Measurements from ENCODE around the gene KCNAB1.

Gene KCNAB1

DNA sequence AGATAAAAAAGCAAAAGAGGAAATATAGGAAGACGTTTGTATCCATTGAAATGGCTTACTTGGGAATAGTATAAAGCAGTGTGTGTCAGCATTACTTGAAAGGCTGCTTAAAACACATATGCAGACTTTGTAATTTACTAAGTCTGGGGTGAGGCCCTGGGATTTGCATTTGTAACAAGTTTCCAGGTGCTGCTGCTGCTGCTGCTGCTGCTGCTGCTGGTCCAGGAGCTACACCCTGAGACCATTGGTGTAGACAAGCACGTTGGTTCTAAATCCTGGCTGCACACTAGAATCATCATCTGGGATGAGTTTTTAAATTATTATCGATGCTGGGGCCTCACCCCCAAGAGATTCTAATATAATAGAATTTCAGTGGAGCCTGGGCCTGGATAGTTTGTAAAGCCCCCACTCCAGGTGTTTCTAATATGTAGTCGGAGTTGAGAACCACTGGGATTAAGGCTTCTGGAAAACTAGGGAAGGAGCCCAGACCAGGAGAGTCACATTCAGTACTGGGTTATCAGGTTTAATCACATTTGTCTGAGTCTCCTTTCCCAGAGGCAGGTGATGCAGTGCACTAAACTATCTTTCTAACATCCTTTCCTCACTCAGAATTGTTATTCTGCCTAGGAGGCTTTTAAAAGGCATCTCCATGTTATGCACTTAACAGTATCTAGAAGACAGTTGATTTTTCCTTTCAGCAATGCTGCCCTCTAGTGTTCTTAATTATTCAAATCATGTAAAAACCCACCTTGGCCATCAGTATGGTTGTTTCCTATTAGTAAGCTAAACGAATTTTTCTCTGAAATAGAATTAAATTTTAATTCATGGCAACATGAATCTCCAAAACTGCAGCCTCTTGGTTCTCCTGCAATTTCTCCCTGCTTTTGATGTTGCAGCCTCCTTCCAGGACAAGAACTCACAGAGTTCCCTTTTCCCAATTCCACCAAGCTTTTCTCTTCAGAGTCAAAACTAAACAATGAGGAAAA lies 389.1 kb downstream of the KCNAB1 start:
- no peak overlapping the region for H3K27ac ChIP-seq (ENCODE audit: low read depth, low read length)
- no peaks in the 10 kb centered on the region for H3K36me3 ChIP-seq (ENCODE audit: control insufficient read depth in 1 of 2, insufficient read depth in 2 of 2, low read length in 2 of 2)
- H3K27me3 ChIP-seq (ENCODE audit: control insufficient read depth in 1 of 2, insufficient read depth in 2 of 2, low read length in 2 of 2), result no peaks in the 10 kb centered on the region
- no peaks in the 10 kb centered on the region for H3K9me3 ChIP-seq (ENCODE audit: control insufficient read depth in 1 of 2, low read length in 2 of 2)
- no peaks in the 10 kb centered on the region for H3K4me1 ChIP-seq (ENCODE audit: control insufficient read depth in 1 of 2, insufficient read depth in 2 of 2, low read length in 2 of 2)
- H3K4me3 ChIP-seq (ENCODE audit: low read depth in 1 of 2, low read length in 2 of 2), result no peak overlapping the region
- H3K9ac ChIP-seq (ENCODE audit: low read depth in 1 of 2, low read length in 2 of 2), result no peak overlapping the region

DNA sequence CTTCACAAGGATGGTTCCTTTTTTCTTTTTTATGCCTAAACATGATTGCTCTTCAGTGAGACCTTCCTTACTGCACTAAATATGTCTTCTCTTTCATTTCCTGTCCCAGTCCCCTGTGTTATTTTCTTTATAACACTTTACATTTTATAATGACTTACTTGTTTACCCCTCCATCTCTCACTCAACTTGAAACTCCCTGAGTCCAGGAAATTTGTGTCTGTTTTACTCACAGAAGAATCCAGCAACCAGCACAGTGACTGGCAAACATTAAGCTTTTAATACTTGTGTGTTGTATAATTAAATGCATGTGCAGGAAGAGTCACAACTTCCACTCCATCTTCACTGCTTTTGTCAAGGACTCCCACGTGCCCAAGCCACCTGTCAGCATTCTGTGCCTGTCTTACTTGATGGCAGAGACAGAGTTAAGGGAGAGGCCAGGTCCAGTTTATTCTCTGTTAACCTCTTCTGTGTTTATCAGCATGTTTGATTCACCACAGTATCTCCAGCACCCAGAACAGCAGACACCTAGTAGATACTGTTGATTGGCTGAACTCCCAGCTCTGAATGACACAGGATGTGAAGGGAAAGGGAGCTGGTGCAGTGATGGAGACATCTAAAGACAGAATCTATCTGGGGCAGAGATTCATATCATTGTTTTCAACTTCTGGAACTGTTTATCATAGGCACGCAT lies 391.8 kb downstream of the KCNAB1 start:
- Histone ChIP-seq H3K9me3 (ENCODE audit: control insufficient read depth in 1 of 2, low read length in 2 of 2) (no peaks in the 10 kb centered on the region), H3K4me3 (ENCODE audit: low read depth in 1 of 2, low read length in 2 of 2) (no peak overlapping the region), H3K27ac (ENCODE audit: low read depth, low read length) (no peak overlapping the region), H3K9ac (ENCODE audit: low read depth in 1 of 2, low read length in 2 of 2) (no peak overlapping the region), H3K36me3 (ENCODE audit: control insufficient read depth in 1 of 2, insufficient read depth in 2 of 2, low read length in 2 of 2) (no peaks in the 10 kb centered on the region), H3K4me1 (ENCODE audit: control insufficient read depth in 1 of 2, insufficient read depth in 2 of 2, low read length in 2 of 2) (no peaks in the 10 kb centered on the region), H3K27me3 (ENCODE audit: control insufficient read depth in 1 of 2, insufficient read depth in 2 of 2, low read length in 2 of 2) (no peaks in the 10 kb centered on the region)

DNA sequence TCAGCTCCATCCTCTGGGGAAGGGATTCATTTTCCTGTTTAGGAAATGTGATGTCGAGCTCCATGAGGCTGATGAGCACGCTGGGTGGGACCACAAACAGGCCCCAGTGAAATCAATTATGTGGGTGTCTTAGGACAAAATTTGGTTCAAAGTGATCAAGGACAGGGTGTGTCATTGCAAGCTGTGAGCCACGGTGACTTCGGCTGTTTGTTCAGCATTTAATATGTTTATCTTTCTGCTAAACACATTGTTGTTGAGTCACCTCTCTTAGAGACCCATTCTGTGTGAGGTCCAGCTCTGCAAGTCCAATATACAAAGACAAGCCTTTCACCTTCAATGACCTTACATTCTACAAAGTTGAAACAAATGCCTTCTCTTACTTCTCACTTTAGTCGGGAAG lies 393.2 kb downstream of the KCNAB1 start:
- Histone ChIP-seq H3K9me3 (ENCODE audit: control insufficient read depth in 1 of 2, low read length in 2 of 2) (no peaks in the 10 kb centered on the region), H3K27me3 (ENCODE audit: control insufficient read depth in 1 of 2, insufficient read depth in 2 of 2, low read length in 2 of 2) (no peaks in the 10 kb centered on the region), H3K4me1 (ENCODE audit: control insufficient read depth in 1 of 2, insufficient read depth in 2 of 2, low read length in 2 of 2) (no peaks in the 10 kb centered on the region), H3K9ac (ENCODE audit: low read depth in 1 of 2, low read length in 2 of 2) (no peak overlapping the region), H3K36me3 (ENCODE audit: control insufficient read depth in 1 of 2, insufficient read depth in 2 of 2, low read length in 2 of 2) (no peaks in the 10 kb centered on the region), H3K27ac (ENCODE audit: low read depth, low read length) (no peak overlapping the region), H3K4me3 (ENCODE audit: low read depth in 1 of 2, low read length in 2 of 2) (no peak overlapping the region)

DNA sequence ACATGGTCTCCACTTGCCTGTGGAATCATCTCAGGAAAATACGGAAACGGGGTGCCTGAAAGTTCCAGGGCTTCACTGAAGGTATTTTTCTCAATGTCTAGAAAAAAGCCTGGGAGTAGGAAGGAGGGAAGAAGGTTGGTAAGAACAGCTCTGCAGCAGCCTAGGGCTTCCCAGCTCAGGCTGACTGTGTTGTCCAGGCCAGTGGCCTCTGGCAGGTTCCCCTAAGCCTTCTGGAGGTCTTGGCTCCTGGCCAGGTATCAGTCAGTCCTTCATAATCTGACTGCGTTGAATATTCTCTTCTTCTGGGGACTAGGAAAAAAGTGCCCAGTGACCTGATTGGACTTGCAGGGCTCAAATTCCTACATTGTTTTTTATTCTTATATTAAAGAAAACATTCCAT lies 395.9 kb downstream of the KCNAB1 start:
- H3K36me3 ChIP-seq (ENCODE audit: control insufficient read depth in 1 of 2, insufficient read depth in 2 of 2, low read length in 2 of 2), result no peaks in the 10 kb centered on the region
- no peak overlapping the region for H3K9ac ChIP-seq (ENCODE audit: low read depth in 1 of 2, low read length in 2 of 2)
- H3K27me3 ChIP-seq (ENCODE audit: control insufficient read depth in 1 of 2, insufficient read depth in 2 of 2, low read length in 2 of 2), result no peaks in the 10 kb centered on the region
- no peaks in the 10 kb centered on the region for H3K9me3 ChIP-seq (ENCODE audit: control insufficient read depth in 1 of 2, low read length in 2 of 2)
- no peak overlapping the region for H3K4me3 ChIP-seq (ENCODE audit: low read depth in 1 of 2, low read length in 2 of 2)
- H3K4me1 ChIP-seq (ENCODE audit: control insufficient read depth in 1 of 2, insufficient read depth in 2 of 2, low read length in 2 of 2), result no peaks in the 10 kb centered on the region
- no peak overlapping the region for H3K27ac ChIP-seq (ENCODE audit: low read depth, low read length)

DNA sequence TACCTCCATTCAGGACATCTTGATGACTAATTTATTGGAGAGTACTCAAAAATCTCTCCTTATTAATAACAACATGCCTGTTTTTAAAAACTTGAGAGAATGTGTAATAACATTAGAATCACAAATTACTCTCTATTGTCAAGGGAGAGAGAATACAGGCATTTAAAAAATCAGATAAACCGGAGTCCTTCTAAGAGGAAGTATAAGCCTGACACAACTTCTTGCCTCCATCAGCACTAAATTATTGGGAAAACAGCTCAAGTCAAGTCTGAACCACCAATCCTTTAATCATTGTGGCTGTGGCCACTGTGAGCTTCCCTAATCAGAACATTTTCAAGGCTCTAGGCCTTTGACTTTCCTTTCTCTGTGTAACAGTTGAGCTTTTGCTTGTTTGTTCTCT lies 396.6 kb downstream of the KCNAB1 start:
- no peak overlapping the region for H3K4me3 ChIP-seq (ENCODE audit: low read depth in 1 of 2, low read length in 2 of 2)
- no peaks in the 10 kb centered on the region for H3K9me3 ChIP-seq (ENCODE audit: control insufficient read depth in 1 of 2, low read length in 2 of 2)
- no peak overlapping the region for H3K9ac ChIP-seq (ENCODE audit: low read depth in 1 of 2, low read length in 2 of 2)
- H3K4me1 ChIP-seq (ENCODE audit: control insufficient read depth in 1 of 2, insufficient read depth in 2 of 2, low read length in 2 of 2), result no peaks in the 10 kb centered on the region
- H3K27ac ChIP-seq (ENCODE audit: low read depth, low read length), result no peak overlapping the region
- H3K36me3 ChIP-seq (ENCODE audit: control insufficient read depth in 1 of 2, insufficient read depth in 2 of 2, low read length in 2 of 2), result no peaks in the 10 kb centered on the region
- no peaks in the 10 kb centered on the region for H3K27me3 ChIP-seq (ENCODE audit: control insufficient read depth in 1 of 2, insufficient read depth in 2 of 2, low read length in 2 of 2)

DNA sequence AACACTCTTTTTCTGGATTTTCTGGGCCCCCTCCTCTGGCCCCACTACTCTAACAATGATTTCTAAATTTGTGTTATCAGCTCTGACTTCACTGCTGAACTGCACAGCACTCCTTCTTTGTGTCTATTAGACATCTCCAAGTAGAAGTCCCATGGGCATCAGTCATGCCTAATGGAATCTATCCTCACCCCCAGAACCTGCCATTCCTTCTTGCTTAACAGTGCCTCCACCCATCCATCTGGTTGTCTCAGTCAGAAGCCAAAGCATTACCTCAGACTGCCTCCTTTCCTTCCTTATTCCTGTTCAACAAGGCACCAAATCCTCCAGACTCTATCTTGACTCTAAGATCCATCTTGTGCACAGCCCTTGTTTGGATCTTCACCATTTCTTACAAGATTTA lies 398.3 kb downstream of the KCNAB1 start:
- no peaks in the 10 kb centered on the region for H3K9me3 ChIP-seq (ENCODE audit: control insufficient read depth in 1 of 2, low read length in 2 of 2)
- H3K4me1 ChIP-seq (ENCODE audit: control insufficient read depth in 1 of 2, insufficient read depth in 2 of 2, low read length in 2 of 2), result no peaks in the 10 kb centered on the region
- no peaks in the 10 kb centered on the region for H3K27me3 ChIP-seq (ENCODE audit: control insufficient read depth in 1 of 2, insufficient read depth in 2 of 2, low read length in 2 of 2)
- H3K27ac ChIP-seq (ENCODE audit: low read depth, low read length), result no peak overlapping the region
- no peak overlapping the region for H3K9ac ChIP-seq (ENCODE audit: low read depth in 1 of 2, low read length in 2 of 2)
- no peak overlapping the region for H3K4me3 ChIP-seq (ENCODE audit: low read depth in 1 of 2, low read length in 2 of 2)
- no peaks in the 10 kb centered on the region for H3K36me3 ChIP-seq (ENCODE audit: control insufficient read depth in 1 of 2, insufficient read depth in 2 of 2, low read length in 2 of 2)

DNA sequence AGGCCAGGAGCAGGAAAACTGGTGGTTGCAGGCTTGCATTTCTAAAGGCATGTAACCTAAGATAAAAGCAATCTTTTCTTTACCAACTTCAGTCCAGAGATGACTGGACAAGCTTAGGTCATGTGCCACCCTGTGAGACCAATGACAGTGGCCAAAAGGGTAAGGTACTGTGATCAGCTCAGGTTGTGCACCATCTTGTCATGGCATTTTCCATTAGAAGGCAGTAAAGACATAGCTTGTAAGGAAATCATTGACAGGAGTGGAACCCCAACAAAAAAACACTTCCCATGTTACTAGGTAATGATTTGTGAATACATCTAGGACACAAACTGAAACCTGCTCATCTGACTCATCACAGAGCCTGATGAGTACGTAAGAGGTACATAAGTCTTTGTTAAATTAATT lies 399.4 kb downstream of the KCNAB1 start:
- Histone ChIP-seq H3K27me3 (ENCODE audit: control insufficient read depth in 1 of 2, insufficient read depth in 2 of 2, low read length in 2 of 2) (no peaks in the 10 kb centered on the region), H3K36me3 (ENCODE audit: control insufficient read depth in 1 of 2, insufficient read depth in 2 of 2, low read length in 2 of 2) (no peaks in the 10 kb centered on the region), H3K27ac (ENCODE audit: low read depth, low read length) (no peak overlapping the region), H3K9ac (ENCODE audit: low read depth in 1 of 2, low read length in 2 of 2) (no peak overlapping the region), H3K4me3 (ENCODE audit: low read depth in 1 of 2, low read length in 2 of 2) (no peak overlapping the region), H3K4me1 (ENCODE audit: control insufficient read depth in 1 of 2, insufficient read depth in 2 of 2, low read length in 2 of 2) (no peaks in the 10 kb centered on the region), H3K9me3 (ENCODE audit: control insufficient read depth in 1 of 2, low read length in 2 of 2) (no peaks in the 10 kb centered on the region)

DNA sequence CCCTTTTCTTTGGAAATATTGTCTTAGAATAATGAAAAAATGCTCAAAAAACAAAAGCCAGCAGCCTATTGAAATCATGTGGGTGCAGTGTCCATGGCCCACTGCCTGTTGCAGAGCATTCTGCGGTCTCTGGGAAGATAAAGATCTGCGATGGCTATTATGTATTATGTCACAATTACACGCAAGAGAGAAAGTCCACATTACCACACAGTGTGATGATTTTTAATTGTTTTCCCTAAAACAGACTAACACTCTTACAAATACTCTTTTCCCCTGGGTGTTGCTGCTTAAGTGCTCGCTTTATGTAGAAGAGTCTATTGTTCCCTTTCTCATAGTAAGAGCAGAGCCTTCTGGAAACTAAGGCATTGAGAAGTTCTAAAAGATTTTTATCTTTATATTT lies 402.3 kb downstream of the KCNAB1 start:
- Histone ChIP-seq H3K9me3 (ENCODE audit: control insufficient read depth in 1 of 2, low read length in 2 of 2) (no peaks in the 10 kb centered on the region), H3K36me3 (ENCODE audit: control insufficient read depth in 1 of 2, insufficient read depth in 2 of 2, low read length in 2 of 2) (no peaks in the 10 kb centered on the region), H3K9ac (ENCODE audit: low read depth in 1 of 2, low read length in 2 of 2) (no peak overlapping the region), H3K27ac (ENCODE audit: low read depth, low read length) (no peak overlapping the region), H3K4me3 (ENCODE audit: low read depth in 1 of 2, low read length in 2 of 2) (no peak overlapping the region), H3K27me3 (ENCODE audit: control insufficient read depth in 1 of 2, insufficient read depth in 2 of 2, low read length in 2 of 2) (no peaks in the 10 kb centered on the region), H3K4me1 (ENCODE audit: control insufficient read depth in 1 of 2, insufficient read depth in 2 of 2, low read length in 2 of 2) (no peaks in the 10 kb centered on the region)

DNA sequence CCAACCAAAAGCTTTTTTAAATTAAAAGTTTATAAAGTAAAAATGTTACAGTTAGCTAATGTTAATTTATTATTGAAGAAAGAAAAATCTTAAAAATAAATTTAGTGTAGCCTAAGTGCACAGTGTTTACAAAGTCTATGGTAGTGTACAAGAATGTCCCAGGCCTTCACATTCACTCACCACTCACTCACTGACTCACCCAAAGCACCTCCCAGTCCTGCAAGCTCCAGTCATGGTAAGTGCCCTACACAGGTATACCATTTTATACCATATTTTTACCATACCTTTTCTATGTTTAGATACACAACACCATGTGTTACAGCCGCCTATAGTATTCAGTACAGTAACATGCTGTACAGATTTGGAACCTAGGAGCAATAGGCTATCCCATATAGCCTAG lies 405.4 kb downstream of the KCNAB1 start:
- Histone ChIP-seq H3K4me1 (ENCODE audit: control insufficient read depth in 1 of 2, insufficient read depth in 2 of 2, low read length in 2 of 2) (no peaks in the 10 kb centered on the region), H3K27ac (ENCODE audit: low read depth, low read length) (no peak overlapping the region), H3K9ac (ENCODE audit: low read depth in 1 of 2, low read length in 2 of 2) (no peak overlapping the region), H3K4me3 (ENCODE audit: low read depth in 1 of 2, low read length in 2 of 2) (no peak overlapping the region), H3K36me3 (ENCODE audit: control insufficient read depth in 1 of 2, insufficient read depth in 2 of 2, low read length in 2 of 2) (no peaks in the 10 kb centered on the region), H3K9me3 (ENCODE audit: control insufficient read depth in 1 of 2, low read length in 2 of 2) (no peaks in the 10 kb centered on the region), H3K27me3 (ENCODE audit: control insufficient read depth in 1 of 2, insufficient read depth in 2 of 2, low read length in 2 of 2) (no peaks in the 10 kb centered on the region)

DNA sequence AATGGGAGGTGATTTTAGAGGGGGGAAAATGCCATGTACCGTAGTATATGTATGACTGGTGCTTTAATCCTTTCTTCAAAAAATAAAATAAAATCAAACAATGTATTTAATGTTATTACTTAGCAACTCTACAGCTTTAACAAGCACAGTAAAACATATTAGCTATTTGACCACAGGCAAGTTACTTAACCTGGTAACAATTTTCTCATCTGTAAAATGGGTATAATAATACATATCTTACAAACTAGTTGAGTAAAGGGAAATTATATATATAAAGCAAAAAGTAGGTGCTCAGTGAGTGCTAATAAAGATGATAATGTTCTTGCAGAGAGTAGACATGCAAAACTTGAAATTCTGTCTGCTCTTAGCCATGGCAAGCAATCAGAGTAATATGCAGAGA lies 406.7 kb downstream of the KCNAB1 start:
- Histone ChIP-seq H3K36me3 (ENCODE audit: control insufficient read depth in 1 of 2, insufficient read depth in 2 of 2, low read length in 2 of 2) (no peaks in the 10 kb centered on the region), H3K4me1 (ENCODE audit: control insufficient read depth in 1 of 2, insufficient read depth in 2 of 2, low read length in 2 of 2) (no peaks in the 10 kb centered on the region), H3K27me3 (ENCODE audit: control insufficient read depth in 1 of 2, insufficient read depth in 2 of 2, low read length in 2 of 2) (no peaks in the 10 kb centered on the region), H3K9me3 (ENCODE audit: control insufficient read depth in 1 of 2, low read length in 2 of 2) (no peaks in the 10 kb centered on the region), H3K4me3 (ENCODE audit: low read depth in 1 of 2, low read length in 2 of 2) (no peak overlapping the region), H3K9ac (ENCODE audit: low read depth in 1 of 2, low read length in 2 of 2) (no peak overlapping the region), H3K27ac (ENCODE audit: low read depth, low read length) (no peak overlapping the region)
